GM21576 (cell line): ENCODE measurements around the gene ITIH1.

Experiments used
- ATAC-seq: cut with Tn5 transposase; IDR thresholded peaks from one replicate; pipeline ENCODE4 v1.9.1; 2021; ENCODE audit warnings: mild to moderate bottlenecking, moderate library complexity; ENCODE audit not compliant: unreplicated experiment

ITIH1 gene

DNA sequence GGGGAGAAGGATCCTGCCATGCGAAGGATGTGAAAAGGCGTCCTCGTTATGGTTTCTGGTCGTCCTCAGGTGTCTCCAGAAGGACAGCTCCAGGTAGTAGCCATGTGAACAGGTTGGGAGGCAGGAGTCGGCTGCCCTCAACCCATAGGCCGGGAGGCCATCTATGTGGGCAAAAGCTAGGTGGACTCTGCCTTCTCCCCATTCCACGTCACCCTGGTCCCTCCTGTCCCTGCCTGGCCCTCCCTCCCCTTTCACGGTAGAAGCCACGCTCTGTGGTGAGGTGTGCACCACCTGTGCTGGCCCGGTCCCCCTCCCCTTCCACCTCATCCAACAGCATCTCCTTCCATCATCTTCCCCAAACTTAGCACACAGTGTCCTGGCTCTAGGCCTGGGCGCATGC lies 33.5 kb downstream of the ITIH1 start:
- no peak for ATAC-seq

DNA sequence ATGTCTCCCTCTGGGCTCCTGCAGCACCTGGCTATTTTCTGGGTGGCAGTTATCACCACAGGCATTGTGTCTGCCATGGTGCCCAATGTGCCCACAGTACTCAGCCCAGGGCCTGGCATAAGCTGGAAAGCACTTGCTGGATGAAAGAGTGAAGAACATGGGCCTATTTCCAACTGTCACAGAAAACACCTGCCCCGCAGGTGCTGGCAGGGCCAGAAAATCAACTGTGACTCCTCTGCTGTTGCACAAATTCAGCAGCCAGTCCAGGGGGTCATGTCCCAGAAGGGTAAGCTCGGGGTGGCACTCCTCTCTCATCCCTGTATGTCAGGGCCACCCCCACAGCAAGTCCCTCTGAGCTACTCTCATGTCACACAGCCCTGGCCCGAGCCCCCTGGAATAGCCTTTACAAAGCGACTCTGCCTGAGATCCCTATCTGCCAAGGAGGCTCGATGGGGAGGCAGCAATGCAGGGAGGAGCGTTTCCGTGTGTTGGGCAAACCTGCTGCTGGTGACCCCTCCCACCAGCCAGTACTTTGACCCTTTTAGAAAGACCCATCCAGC lies 34.1 kb downstream of the ITIH1 start:
- no peak for ATAC-seq

DNA sequence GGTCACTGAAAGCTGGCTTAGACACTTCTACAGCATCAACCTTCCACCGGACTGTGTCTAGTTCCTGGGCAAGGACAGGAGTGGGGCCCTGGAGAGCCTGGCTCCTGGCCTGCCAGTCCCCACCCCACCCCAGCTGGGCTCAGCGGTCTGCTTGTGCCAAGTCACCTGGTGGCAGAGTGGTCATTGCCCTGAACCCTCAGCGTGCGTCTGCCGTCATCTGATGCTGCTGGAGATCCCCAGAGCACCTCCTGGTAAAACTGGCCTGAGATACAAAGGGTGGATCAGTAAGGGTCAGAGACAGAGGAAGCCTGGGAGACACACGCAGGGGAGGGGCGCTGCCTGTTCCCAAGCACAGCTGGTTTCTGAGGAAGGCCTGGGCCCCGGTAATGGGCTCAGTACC lies 36.4 kb downstream of the ITIH1 start:
- ATAC-seq: no peak

DNA sequence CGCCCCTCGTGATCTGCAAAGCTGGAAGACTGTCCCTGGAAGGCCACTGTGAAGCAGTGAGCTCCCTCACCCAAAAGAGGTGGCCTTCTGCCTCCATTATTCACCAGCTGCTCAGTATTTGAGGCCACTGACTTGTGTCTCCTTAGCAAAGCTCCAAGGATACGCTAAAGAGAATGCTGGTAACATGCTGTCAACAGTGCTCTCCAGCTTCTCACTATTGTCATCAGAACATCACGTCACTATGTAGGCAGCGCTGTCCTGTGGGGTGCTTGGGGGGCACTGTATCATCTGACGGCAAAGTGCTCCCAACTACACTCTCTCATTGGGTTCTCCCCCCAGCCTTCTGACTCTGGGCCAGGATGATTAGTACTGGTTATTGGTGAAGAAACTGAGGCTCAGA lies 38.8 kb downstream of the ITIH1 start:
- no peak for ATAC-seq

DNA sequence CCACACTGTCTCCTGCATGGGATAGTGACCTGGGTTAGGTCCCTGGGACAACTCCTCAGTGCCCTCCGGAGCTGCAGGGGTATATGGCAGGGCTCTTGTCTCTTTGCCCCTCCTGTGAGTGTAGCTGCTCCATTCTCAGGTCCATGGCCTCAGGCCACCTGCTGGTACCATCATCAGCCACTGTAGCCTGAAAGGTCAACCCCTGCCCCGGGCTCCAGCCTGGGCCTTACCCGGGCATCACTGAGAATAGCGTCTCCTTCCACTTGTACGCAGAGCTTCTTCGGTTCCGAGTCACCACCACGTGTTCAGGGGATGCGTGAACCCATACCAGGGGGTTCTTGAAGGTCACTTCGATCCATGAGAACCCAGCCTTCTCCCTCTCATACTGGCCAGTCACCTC lies 39.3 kb downstream of the ITIH1 start:
- ATAC-seq: no peak

DNA sequence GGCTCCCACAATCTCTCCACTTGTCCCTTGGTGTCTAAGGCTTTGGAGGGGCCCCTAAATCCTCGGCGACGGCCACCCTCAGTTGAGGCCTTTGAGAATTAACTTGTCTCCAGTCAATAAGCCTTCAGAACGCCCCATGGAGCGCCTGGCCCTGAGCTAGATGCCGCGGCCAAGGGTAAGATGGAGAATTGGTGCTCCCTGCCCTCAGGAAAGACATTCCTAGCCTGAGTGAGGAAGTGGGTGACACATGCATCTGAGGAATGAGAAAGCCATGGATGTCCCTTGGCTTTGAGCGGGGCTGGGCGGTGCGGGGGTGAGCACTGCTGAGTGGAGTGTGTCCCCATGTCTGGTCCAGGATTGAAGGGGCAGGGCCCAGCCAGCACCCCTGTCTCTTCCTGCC lies 39.8 kb downstream of the ITIH1 start:
- ATAC-seq: no peak

DNA sequence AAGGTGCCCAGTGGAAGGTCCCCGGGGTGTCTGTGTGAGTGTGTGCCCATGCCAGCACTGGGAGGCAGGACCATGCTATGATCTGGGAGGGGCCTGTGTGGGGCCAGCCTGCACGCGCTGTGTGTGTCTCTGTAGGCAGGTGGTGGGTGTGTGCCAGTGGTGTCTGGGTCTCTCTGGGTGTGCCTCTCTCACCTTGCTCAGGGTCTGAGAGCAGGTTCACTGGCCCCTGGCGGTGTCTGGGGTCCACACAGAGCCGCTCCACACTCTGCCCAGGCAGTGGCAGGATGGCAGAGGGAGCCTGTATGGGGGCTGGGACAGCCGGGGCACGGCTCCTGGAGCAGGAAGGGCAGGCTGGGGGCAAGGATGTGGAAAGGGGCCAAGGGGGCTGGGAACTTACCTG lies 40.5 kb downstream of the ITIH1 start:
- ATAC-seq: no peak

DNA sequence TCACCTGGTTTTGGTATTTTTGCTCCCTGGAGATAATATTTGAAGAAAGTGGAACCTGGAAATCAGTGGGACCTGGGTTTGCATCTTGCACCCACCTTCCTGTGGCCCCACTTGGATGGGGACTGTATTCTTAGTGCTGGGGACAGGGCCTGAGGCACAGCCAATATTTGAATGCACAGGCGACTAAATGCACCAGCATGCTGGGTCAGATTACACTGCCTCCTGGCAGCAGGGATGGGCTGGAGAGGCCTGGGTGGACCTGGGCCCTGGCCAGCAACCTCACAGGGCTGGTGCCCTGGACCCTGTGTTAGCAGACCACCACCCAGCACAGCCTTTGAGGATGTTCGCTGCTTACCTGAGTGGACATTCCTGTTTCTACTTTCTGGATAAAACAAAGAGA lies 42.5 kb downstream of the ITIH1 start:
- no peak for ATAC-seq

DNA sequence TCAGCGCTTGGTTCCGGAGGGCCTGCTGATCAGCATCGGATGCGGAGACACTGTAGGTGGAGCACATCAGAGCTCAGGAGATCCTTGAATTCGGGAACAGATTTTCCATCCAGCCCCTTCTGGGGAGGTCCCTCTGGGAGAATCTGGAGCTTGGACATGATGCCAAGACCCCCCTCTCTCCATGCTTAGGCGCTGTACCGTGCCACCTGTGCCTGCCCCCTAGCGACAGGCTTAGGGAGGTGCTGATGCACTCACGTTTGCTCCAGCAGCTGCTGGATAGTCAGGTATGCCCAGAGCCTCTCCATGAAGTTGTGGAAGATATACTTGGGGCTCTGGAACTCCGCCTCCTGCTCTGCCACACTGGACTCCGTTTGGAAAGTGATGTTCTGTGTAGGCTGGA lies 43.3 kb downstream of the ITIH1 start:
- no peak for ATAC-seq

DNA sequence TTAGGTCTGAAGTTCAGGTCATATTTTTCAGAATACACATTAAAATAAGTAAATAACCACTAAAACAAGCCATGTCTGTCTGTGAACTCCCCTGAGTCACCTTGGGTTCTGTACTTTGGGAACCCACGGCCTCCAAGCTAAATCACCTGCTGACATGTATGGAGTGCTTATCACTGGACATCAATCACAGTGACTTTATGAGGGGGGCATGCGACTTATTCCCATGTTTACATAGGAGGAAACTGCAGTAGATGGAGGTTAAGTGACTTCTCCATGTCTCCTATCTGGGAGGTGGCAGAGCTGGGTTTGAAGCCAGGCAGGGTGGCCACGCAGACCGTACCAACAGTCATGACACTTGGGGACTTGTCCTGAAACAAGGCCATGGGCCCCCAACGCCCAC lies 45.0 kb downstream of the ITIH1 start:
- no peak for ATAC-seq

DNA sequence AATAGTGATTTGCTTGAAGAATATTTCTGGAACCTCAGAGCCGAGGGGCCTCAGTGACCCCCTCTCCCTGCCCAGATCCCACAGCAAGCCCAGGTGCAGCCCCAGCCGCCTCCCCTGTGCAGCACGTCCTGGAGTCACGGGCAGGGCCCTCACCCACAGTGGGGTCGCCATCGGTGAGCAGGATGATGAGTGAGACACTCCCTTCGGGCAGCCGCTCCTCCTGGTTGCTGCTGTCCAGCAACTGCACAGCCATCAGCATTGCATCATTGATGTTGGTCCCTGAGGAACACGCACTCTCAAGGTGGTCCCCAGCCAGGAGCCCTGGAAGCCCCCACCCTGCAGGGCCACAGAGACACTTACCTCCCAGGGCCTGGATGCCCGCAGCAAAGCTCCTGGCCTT lies 46.6 kb downstream of the ITIH1 start:
- ATAC-seq: no peak

DNA sequence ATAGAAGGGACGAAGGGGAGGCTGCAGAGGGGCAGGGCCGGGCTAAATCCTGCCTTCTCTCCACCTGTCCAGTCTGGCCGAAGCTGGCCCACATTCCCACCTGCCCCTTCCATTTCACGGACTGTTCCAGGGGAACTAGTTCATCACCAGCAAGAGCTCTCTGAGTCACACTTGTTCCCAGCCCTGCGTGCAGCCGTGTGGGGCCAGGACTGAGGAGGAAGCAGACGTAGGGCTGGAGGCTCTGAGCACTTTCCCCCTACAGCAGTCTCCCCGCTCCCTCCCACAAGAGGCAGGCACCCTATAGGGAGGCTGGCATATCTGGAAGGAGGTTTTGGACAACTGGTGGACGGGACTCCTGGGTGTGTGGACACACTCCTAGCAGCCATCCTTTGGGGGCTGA lies 50.0 kb downstream of the ITIH1 start:
- ATAC-seq: no peak

DNA sequence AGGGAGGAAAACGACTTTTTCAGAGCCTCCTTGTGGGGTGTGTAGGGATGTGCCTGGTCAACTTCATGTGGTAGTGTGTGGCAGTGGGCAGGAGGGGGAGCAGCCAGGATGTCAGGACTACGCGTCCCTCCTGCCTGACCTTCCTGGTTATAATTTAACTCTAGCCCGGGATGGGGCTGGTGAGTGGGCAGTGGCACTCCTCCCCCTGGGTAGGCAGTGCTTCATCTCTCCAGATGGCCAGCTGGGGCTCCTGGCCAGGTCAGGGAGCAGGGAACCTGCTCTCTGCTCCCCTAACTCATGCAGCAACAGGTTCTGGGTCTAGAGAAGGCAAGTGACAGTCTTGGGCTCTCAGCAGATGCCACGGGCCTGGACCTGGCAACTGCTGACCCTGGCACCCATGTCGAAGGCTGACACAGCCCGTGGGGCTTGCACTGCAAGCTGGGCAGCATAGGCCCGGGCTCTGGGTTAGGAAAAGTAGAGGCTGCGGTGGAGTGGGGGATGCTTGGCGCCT lies 50.5 kb downstream of the ITIH1 start:
- no peak for ATAC-seq

DNA sequence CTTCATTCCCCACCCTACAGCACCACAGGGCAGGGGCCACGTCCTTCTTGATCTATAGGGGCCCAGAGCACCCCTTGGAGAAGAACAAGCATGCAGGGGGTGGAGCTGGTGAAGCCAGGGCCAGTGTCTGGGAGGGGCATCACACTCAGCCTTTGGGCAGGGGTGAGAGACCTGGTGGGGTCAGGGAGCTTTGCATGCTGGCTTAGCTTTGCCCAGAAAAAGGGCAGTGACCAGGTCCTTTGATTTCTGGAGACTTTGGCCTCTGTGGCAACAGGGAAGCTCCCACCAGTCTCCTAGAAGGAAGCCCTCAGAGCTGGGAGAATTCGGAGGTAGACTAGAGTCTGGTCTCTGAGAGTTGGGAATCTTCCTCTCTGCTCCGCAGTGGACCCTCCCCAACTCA lies 52.1 kb downstream of the ITIH1 start:
- ATAC-seq: no peak

DNA sequence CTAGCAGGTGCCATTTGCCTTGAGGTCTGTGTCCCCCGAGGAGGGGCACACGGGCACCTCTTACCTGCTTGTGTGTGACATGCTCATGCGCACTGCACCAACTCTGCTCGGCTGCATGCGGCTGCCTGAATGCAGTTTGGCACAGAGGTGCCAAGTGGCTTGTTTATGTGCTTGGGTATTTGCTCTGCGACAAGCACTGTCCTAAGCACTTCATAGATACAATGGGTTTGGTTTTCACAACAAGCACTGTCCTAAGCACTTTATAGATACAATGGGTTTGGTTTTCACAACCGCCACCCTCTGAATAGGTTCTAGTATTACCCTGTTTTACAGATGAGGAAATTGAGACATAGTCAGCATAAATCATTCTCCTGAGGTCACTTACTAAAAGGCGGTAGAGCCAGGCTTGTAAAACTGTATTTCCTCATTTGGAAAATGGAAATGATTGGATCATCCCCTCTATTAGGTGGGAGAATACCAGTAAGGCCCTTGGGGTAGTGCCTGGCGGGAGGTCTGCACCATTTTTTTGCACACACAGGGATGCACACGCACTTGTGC lies 52.6 kb downstream of the ITIH1 start:
- ATAC-seq: no peak

DNA sequence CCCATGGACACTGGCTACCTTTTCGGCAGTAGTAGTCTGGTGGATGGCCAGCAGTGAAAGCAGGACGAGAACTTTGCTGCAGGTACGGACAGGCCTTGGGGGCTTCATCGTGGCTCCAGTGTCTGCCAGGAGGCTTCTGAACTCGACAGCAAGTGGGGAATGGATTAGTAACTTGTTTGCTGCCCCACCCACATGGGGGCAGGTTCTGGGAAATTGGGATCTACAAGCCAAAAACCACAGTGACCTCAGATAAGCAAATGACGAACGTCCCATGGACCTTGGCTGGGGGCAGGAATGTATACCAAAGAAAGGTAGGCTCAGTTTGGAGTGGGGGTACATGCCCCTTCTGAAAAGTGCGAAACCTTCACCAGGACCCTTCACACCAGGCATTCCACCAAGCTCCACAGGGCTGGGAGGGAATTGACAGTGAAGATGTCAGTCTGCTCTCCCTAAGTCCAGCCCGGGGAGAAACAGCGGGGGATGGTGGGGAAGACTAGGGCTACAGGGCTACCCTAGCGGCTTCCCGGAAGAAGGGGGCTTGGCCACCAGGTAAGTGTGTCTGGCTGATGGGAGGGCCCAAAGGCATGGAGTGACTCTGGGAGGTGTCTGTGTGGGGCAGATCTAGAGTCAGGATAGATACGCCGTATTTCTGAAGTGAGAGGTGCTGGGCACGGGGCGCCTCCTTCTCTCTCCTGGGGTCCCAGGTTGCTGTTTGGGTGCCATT lies 53.3 kb downstream of the ITIH1 start, which contains the start of gene ITIH4:
Gene ITIH4, minus strand, starts transcription at position 138 of the 724 bp plus-strand sequence. Its CDS starts 30 bp downstream, at position 108.
- no peak for ATAC-seq

DNA sequence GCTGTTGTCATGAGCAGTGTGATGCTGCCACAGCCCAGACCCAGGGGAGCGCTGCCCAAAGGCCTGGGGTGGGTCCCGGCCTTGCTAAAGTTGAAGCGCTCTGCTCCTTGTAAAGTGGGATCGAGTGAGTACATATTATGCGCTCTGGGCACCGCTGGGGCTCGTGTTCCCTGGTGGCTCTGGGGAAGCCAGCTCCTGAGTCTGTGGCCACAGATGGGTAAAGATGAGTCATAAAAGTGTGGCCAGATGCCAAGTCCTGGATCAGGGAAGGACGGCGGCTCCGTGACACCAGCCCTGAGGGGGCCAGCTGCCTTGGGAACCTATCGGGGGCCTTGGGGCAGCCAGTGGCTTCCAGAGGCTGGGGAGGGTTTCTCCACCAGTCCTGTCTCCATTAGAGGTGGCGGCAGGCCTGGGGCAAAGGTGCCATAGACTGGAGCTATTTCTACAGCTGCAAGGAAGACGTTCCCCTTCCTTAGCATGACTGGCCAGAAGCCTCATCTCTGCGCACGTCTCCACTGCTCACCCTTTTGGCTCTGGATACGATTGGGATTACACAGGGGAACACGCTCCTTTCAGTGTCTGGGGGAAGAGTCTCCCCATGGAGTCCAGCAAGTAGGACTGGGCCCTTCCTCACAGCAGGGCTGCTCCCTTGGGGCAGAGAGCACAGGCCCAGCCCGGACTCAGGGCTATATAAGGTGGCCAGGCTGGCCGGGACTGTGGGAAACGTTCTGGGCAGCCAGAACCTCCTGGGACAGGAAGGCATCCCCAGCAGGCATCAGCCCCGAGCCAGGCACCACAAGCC lies 54.3 kb downstream of the ITIH1 start:
- no peak for ATAC-seq

DNA sequence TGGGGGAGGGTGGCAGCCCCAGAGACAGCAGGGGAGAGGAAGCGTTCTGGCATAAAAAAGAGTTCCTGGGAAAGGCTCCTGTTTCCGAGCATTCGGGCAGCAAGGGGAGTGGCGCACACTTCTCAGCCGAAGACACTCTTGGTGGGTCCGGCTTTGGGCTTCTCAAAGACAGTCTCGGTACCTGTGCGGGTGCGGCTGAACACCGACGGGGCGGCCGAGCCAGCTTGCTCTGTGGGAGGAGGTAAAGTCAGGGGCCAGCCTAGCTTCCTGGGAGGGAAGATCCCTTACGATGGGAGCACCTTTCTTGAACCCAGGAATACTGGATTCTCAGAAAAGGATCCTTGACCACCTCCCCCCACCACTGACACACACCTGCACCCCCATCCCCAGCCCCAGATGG lies 55.8 kb downstream of the ITIH1 start:
- ATAC-seq: no peak

DNA sequence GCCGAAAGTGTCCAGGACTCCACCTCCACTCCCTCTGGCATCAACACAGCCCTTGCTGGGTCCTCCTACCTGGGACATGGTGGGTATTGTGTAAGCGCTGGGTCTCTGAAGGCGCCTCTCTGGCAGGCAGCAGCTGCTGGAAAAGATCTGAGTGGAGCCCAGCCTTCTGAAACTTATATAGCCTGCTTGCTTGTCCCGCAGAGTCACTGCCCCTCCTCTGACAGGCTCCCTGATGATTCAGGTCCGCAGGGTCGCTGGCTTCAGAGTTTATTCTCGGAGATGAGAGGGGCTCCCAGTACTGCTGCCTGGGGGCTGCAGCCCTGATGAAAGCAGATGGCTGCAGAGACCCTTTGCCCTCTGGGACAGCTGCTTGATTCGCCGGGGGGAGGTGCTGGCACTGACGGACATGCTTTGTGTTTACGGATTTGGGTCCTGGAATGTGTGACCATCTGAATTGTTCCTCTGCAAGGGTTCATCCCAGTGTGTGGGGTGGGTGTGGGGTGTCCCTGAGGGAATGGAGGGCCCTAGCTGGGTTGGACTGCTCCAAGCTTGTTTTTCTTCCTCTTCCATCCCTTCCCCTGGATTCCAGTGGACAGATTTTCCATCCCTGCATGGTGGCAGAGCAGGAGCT lies 57.6 kb downstream of the ITIH1 start, which contains the start of gene MUSTN1:
Gene MUSTN1, minus strand, starts transcription at position 149 of the 631 bp plus-strand sequence. Its CDS starts 71 bp downstream, at position 78.
- ATAC-seq: no peak

DNA sequence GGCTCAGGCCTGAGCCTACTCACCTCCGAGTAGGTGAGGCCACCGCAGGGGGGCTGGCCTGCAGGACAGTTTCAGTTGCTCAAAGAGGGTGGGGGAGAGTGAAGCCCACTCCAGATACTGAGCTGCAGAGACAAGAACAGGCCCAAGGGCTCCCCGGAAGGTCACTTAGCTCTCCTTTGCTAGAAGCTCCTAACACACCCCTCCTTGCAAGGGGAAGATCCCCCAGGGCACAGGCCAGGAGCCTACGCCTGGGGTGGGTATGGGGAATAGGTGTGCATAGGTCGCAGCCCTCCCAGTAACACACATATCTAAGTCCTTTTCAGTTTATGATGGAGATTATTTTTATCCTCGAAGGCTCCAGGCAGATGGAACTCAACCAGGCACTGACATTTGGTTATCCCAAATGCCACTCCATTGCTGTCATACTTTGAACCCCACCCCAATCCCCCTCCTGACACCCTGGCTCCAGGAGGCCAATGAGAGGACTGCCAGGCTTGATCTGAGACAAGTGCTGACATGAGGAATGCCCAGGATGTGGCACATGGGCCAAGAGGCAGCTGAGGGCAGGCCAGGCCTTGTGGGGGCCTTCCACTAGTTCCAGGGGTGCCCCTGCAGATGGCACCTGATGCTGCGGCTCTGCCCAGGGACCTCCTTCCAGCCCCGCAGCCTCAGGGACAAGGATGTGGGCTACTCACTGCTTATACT lies 58.5 kb downstream of the ITIH1 start:
- ATAC-seq: no peak
